CD4-positive, CD25-positive, alpha-beta regulatory T cell (primary cell): ENCODE data around the gene AQP12B. TPM values are rescaled to one million over a fixed set of nuclear protein-coding genes. Genes with fewer than 3 reads are reported as not detected.
A peak's percentile ranks its signal among the peaks of the same experiment; 100 is the strongest.
"Not testable (repeated sequence)": the region's sequence is repeated elsewhere in the genome, so short reads cannot be mapped to it uniquely, and the experiment has no call there.

Experiments
- ATAC-seq, 2 donors: fragments of 150-1000 bp; cut with Tn5 transposase; one replicate each; pipeline ENCODE4 v1.10.0; 2021; ENCODE audit warnings: low read depth in 2 of 2, moderate number of reproducible peaks in 2 of 2, moderate library complexity in 1 of 2
- DNase-seq, 3 donors: peaks; one replicate each; pipeline versions ENCODE4 v3.0.0 to v3.0.0-alpha.2; 2012 to 2022; ENCODE audit warnings: mixed read lengths in 1 of 3
- H3K27ac ChIP-seq: one replicate; pipeline ENCODE4 v1.7.0; 2013; ENCODE audit warnings: mild to moderate bottlenecking, low read length; ENCODE audit not compliant: insufficient read depth, poor library complexity, severe bottlenecking
- H3K27me3 ChIP-seq: one replicate; pipeline ENCODE4 v1.7.0; 2013; ENCODE audit warnings: low read length; ENCODE audit not compliant: control insufficient read depth, insufficient read depth
- H3K36me3 ChIP-seq: one replicate; pipeline ENCODE4 v1.7.0; 2013; ENCODE audit warnings: mild to moderate bottlenecking, low read length, moderate library complexity; ENCODE audit not compliant: control insufficient read depth, insufficient read depth
- H3K4me1 ChIP-seq: 2 replicates; pipeline ENCODE4 v1.7.0; 2013; ENCODE audit warnings: mild to moderate bottlenecking, low read length; ENCODE audit not compliant: insufficient read depth, control insufficient read depth, poor library complexity, severe bottlenecking
- H3K4me3 ChIP-seq: one replicate; pipeline ENCODE4 v1.7.0; 2013; ENCODE audit warnings: low read depth, mild to moderate bottlenecking, low read length, moderate library complexity
- H3K9me3 ChIP-seq, 2 experiments: 1 replicate in 1 of 2; 2 replicates in 1 of 2; pipeline ENCODE4 v1.7.0; 2013; ENCODE audit warnings: low read length in 2 of 2, mild to moderate bottlenecking in 1 of 2, moderate library complexity in 1 of 2; ENCODE audit not compliant: control insufficient read depth in 2 of 2
- H3K27ac Mint-ChIP-seq, 3 donors: one replicate each; pipeline ENCODE4 v1.8.0; 2020 to 2022; ENCODE audit warnings: mild to moderate bottlenecking in 3 of 3, mixed read lengths in 3 of 3, moderate library complexity in 2 of 3
- H3K27me3 Mint-ChIP-seq: one replicate; pipeline ENCODE4 v1.8.0; 2022; ENCODE audit warnings: mild to moderate bottlenecking, mixed read lengths
- H3K36me3 Mint-ChIP-seq: one replicate; pipeline ENCODE4 v1.8.0; 2020; ENCODE audit warnings: mixed read lengths
- H3K4me1 Mint-ChIP-seq, 4 donors: one replicate each; pipeline ENCODE4 v1.8.0; 2020 to 2022; ENCODE audit warnings: mixed read lengths in 4 of 4, mild to moderate bottlenecking in 1 of 4
- H3K4me3 Mint-ChIP-seq, 4 donors: one replicate each; pipeline ENCODE4 v1.8.0; 2020 to 2022; ENCODE audit warnings: mild to moderate bottlenecking in 4 of 4, mixed read lengths in 4 of 4, moderate library complexity in 3 of 4
- H3K9me3 Mint-ChIP-seq, 7 donors: one replicate each; pipeline ENCODE4 v1.8.0; 2020 to 2022; ENCODE audit warnings: mixed read lengths in 7 of 7, mild to moderate bottlenecking in 3 of 7, moderate library complexity in 2 of 7
- polyA plus RNA-seq, 4 donors: library from polyadenylated mRNA; unstranded; fragments of 300-500 nt; fragmentation: Illumina TruSeq; gene quantifications; one replicate each; pipeline ENCODE4 v1.2.3, GENCODE V29; 2021
- total RNA-seq: library from RNA; stranded (reverse); gene quantifications from one replicate; pipeline ENCODE4 v1.2.3, GENCODE V29; 2022

Gene AQP12B
- total and polyA plus RNA-seq, 5 donors from 2014 or later = not detected

GRCh38 chr2:240687045-240687740 is 4.5 kb upstream of the AQP12B start:
- no peaks in the 10 kb centered on the region for H3K9me3 Mint-ChIP-seq
- no peak for DNase-seq

GRCh38 chr2:240686460-240686859 is 3.8 kb upstream of the AQP12B start:
- Mint-ChIP-seq H3K27me3 (no peaks in the 10 kb centered on the region), H3K9me3 (no peaks in the 10 kb centered on the region), H3K4me1 (peaks cover 0 to 9% (median 1%) of the 10 kb centered on the region in 4 donors), H3K27ac (no peak overlapping the region), H3K4me3 (peak overlapping the region in 1 of 4 donors; percentile 27), H3K36me3 (no peaks in the 10 kb centered on the region)
- DNase-seq = no peak
- no peak for ATAC-seq
- no peaks in the 10 kb centered on the region for H3K27me3 ChIP-seq
- H3K4me1 ChIP-seq = no peaks in the 10 kb centered on the region
- H3K9me3 ChIP-seq = no peaks in the 10 kb centered on the region
- H3K27ac ChIP-seq = no peak overlapping the region
- H3K4me3 ChIP-seq = no peak overlapping the region
- H3K36me3 ChIP-seq = no peaks in the 10 kb centered on the region

More at GRCh38 chr2:240687045-240687740, 4.5 kb upstream of the AQP12B start:
- peaks cover 0 to 9% (median 1%) of the 10 kb centered on the region in 4 donors for H3K4me1 Mint-ChIP-seq
- Histone ChIP-seq H3K9me3 (no peaks in the 10 kb centered on the region), H3K36me3 (no peaks in the 10 kb centered on the region), H3K27ac (no peak overlapping the region), H3K4me1 (no peaks in the 10 kb centered on the region), H3K27me3 (no peaks in the 10 kb centered on the region), H3K4me3 (no peak overlapping the region)
- H3K36me3 Mint-ChIP-seq = no peaks in the 10 kb centered on the region
- no peak for ATAC-seq
- H3K27ac Mint-ChIP-seq = no peak overlapping the region
- H3K4me3 Mint-ChIP-seq = no peak overlapping the region
- H3K27me3 Mint-ChIP-seq = no peaks in the 10 kb centered on the region

DNA sequence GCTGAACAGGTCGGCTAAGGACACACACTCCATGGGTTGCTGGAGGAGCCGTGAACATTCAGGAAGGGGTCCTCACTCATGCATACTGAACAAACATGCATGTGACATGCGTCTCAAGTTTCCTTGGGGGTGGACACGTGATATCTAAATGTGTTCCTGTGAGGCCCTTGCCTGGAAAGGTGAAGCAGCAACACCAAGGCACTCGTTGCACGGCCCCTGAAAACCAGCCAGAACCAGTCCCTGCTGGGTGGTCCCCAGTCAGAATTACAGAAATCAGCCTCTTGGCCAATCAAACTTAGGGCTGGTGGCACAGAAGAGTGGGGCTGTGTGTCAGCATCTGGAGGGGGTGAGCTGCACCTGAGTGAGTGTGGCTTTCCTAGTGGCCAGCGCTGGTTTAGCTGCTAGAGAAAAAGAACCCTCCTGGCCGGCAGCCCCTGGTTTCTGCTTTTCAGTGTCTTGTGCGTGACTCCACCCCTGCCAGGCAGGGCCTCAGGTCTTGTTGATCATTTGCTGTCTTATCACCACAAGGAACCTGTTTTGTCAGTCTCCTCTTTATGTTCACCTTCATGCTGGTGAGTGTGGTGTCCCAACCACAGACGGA is 3.2 kb upstream of the AQP12B start:
- ATAC-seq = no peak
- H3K4me3 ChIP-seq = no peak overlapping the region
- H3K9me3 Mint-ChIP-seq = no peaks in the 10 kb centered on the region
- no peaks in the 10 kb centered on the region for H3K27me3 ChIP-seq
- H3K9me3 ChIP-seq = no peaks in the 10 kb centered on the region
- no peaks in the 10 kb centered on the region for H3K4me1 ChIP-seq
- H3K27me3 Mint-ChIP-seq = no peaks in the 10 kb centered on the region
- no peak overlapping the region for H3K27ac Mint-ChIP-seq
- no peak overlapping the region for H3K27ac ChIP-seq
- no peaks in the 10 kb centered on the region for H3K36me3 ChIP-seq
- H3K4me1 Mint-ChIP-seq = peaks cover 0 to 9% (median 1%) of the 10 kb centered on the region in 4 donors
- H3K4me3 Mint-ChIP-seq = no peak overlapping the region
- H3K36me3 Mint-ChIP-seq = no peaks in the 10 kb centered on the region
- DNase-seq = no peak

DNA sequence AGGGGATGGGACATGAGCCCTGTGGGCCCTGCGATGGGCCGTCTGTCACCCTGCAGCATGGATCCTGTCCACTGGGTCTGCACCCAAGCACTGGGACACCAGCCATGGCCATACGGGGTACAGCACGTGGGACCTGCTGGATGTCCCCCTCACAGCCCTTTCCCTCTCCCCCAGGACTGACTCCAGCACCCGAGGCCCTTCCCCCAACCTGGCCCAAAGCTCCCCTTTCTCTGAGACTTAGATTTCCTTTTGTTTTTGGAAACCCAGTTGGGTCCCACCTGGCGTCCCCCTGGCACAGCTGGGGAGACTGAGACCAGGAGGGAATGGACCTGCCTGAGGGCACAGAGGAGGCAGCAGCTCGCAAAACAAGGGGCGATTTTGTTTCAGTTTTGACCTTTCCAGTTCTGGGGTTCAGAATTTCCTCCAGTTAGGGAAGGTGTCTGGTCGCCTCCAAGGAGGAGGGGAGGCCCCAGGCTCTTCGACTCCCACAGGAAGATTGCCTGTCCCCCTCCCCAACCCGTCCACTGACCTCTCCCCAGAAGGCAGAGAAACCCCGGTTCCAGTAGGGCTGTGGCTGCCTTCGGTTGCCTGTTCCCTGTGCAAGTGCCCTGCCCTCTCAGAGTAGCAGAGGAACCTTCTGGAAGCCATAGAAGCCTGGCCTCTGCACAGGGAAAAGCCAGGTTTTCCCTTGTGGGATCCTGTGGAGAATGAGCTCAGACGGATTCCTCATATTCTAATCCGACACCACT is 1.5 kb upstream of the AQP12B start:
- not testable (repeated sequence) for H3K27me3 ChIP-seq, H3K36me3 Mint-ChIP-seq, H3K9me3 Mint-ChIP-seq, H3K27me3 Mint-ChIP-seq, H3K9me3 ChIP-seq, H3K27ac Mint-ChIP-seq, DNase-seq, H3K4me3 ChIP-seq, H3K36me3 ChIP-seq, H3K27ac ChIP-seq, ATAC-seq, H3K4me1 Mint-ChIP-seq, H3K4me1 ChIP-seq
- peak overlapping the region in 3 of 4 donors; percentile 21 to 62 (median 21) for H3K4me3 Mint-ChIP-seq

- not testable (repeated sequence) for H3K27me3 ChIP-seq, H3K36me3 Mint-ChIP-seq, H3K4me3 ChIP-seq, H3K9me3 Mint-ChIP-seq, H3K27ac ChIP-seq, H3K9me3 ChIP-seq, DNase-seq, H3K27me3 Mint-ChIP-seq, H3K4me1 ChIP-seq, H3K27ac Mint-ChIP-seq, H3K36me3 ChIP-seq, H3K4me1 Mint-ChIP-seq
- H3K4me3 Mint-ChIP-seq = peak overlapping the region in 2 of 4 donors; percentile 21 to 50
- peak in 1 of 2 donors; percentile 23 for ATAC-seq
These were observed 769 bp upstream of the AQP12B start for GRCh38 chr2:240683329-240683979.

GRCh38 chr2:240680185-240680584 is 2.5 kb downstream of the AQP12B start:
- not testable (repeated sequence) for H3K4me3 Mint-ChIP-seq, H3K27ac Mint-ChIP-seq, H3K27ac ChIP-seq, H3K9me3 Mint-ChIP-seq, ATAC-seq, H3K9me3 ChIP-seq, H3K4me1 ChIP-seq, H3K4me1 Mint-ChIP-seq, H3K4me3 ChIP-seq, H3K27me3 Mint-ChIP-seq, H3K36me3 Mint-ChIP-seq, H3K27me3 ChIP-seq, H3K36me3 ChIP-seq, DNase-seq

DNA sequence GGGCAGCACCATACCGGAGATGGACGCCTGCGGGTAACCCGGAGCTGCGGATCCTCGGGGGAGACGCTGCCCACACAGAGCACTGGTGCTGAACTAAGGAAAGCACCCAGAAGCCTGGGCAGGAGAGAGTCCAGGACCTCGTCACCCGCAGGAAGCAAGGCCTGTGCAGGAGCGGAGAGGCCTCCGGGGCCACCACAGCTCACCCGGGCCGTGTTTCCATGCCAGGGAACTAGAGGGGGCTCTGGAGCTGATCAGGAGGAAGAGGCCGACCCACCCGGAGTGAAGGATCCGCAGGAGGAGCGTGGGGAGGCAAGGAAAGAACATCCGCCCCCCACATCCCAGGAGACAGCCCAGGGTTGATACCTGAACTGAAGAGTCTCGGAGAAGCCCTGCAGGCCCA is 3.8 kb downstream of the AQP12B start:
- H3K27ac ChIP-seq, H3K36me3 ChIP-seq, H3K27me3 Mint-ChIP-seq, H3K4me1 Mint-ChIP-seq, H3K27ac Mint-ChIP-seq, ATAC-seq, H3K36me3 Mint-ChIP-seq, DNase-seq, H3K9me3 ChIP-seq, H3K4me1 ChIP-seq, H3K9me3 Mint-ChIP-seq, H3K4me3 ChIP-seq, H3K4me3 Mint-ChIP-seq, H3K27me3 ChIP-seq: not testable (repeated sequence)
